Smooth muscle cell (in vitro differentiated cells): ENCODE data around the gene SLC4A3. TPM values are rescaled to one million over a fixed set of nuclear protein-coding genes. Genes with fewer than 3 reads are reported as not detected.

Experiments used
- DNase-seq: peaks from one replicate; lab custom pipeline; 2025; ENCODE audit not compliant: unreplicated experiment; lab: John Stamatoyannopoulos, UW
- H2AFZ ChIP-seq: fragments of 200-600 bp; sonication (generic); 2 replicates; pipeline ENCODE4 v1.6.0; 2016; ENCODE audit warnings: antibody characterized with exemption, low read depth, mild to moderate bottlenecking
- H3F3A ChIP-seq: fragments of 200-600 bp; sonication (generic); 2 replicates; pipeline ENCODE4 v1.6.0; 2017; ENCODE audit warnings: antibody characterized with exemption, low read depth
- H3K27ac ChIP-seq: fragments of 200-600 bp; sonication (generic); 2 replicates; pipeline ENCODE4 v1.5.1; 2016; ENCODE audit warnings: low read depth, mild to moderate bottlenecking
- H3K27me3 ChIP-seq: fragments of 200-600 bp; sonication (generic); 2 replicates; pipeline ENCODE4 v1.6.1; 2016; ENCODE audit warnings: low read depth, mild to moderate bottlenecking
- H3K36me3 ChIP-seq: fragments of 200-600 bp; sonication (generic); 2 replicates; pipeline ENCODE4 v1.5.1; 2016; ENCODE audit warnings: low read depth
- H3K4me1 ChIP-seq: fragments of 200-600 bp; sonication (generic); 2 replicates; pipeline ENCODE4 v1.5.1; 2016; ENCODE audit warnings: low read depth
- H3K4me2 ChIP-seq: fragments of 200-600 bp; sonication (generic); 2 replicates; pipeline ENCODE4 v1.6.0; 2016; ENCODE audit warnings: mild to moderate bottlenecking
- H3K4me3 ChIP-seq: fragments of 200-600 bp; sonication (generic); 2 replicates; pipeline ENCODE4 v1.5.1; 2016; ENCODE audit warnings: mild to moderate bottlenecking
- H3K79me2 ChIP-seq: fragments of 200-600 bp; sonication (generic); 2 replicates; pipeline ENCODE4 v1.6.0; 2016; ENCODE audit warnings: low read depth, mild to moderate bottlenecking
- H3K9ac ChIP-seq: fragments of 200-600 bp; sonication (generic); 2 replicates; pipeline ENCODE4 v1.6.0; 2016; ENCODE audit warnings: low read depth
- H3K9me3 ChIP-seq: fragments of 200-600 bp; sonication (generic); replicated peaks from 2 replicates; pipeline ENCODE4 v1.5.1; 2016; ENCODE audit warnings: low read depth
- H4K20me1 ChIP-seq: fragments of 200-600 bp; sonication (generic); 2 replicates; pipeline ENCODE4 v1.6.0; 2016; ENCODE audit warnings: low read depth
- WGBS: methylation state at CpG from one replicate; pipeline ENCODE4 v1.1.7; 2016; ENCODE audit warnings: low lambda C conversion rate; 5-methylcytosine and 5-hydroxymethylcytosine counted together
- polyA plus RNA-seq: library from polyadenylated mRNA; unstranded; fragments of >200 nt; fragmentation: Nextera tagmentation; extraction: Ambion mirVana; gene quantifications from 2 replicates; pipeline ENCODE4 v1.2.1, GENCODE V29; 2016
- total RNA-seq: library from RNA; depleted of rRNA; stranded (reverse); fragments of >200 nt; gene quantifications from 2 replicates; pipeline ENCODE4 v1.2.3, GENCODE V29; 2014
- TF ChIP-seq, protein P1 (sequence below): fragments of 200-600 bp; sonication (generic); IDR thresholded peaks from 2 replicates; pipeline ENCODE4 v1.5.1; 2017; ENCODE audit warnings: borderline replicate concordance, mild to moderate bottlenecking, antibody characterized with exemption; ENCODE audit not compliant: insufficient read depth, poor library complexity, severe bottlenecking

Gene SLC4A3
- total and polyA plus RNA-seq, 2 experiments from 2014 or later: 4.9 to 12.1 TPM

DNA sequence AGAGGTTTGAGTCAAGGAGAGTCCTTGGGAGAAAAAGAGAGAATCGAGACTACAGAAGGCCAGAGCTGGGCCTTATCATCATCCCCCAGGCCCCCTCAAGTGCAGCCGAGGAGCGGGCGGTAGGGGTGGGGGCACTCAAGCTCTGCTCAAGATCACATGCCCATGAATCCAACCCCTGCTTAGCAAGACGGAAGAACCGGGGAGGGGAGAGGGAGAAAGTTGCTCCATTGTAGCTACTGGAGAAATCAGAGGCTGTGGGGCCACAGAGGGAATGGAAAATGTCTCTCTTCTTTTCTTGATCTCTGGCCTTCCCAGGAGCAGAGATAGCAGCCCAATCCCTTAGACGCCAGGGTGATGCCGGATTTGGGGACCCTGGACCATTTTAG lies 14.6 kb downstream of the SLC4A3 start:
- Histone ChIP-seq H3K9me3 (no peaks in the 10 kb centered on the region), H3K9ac (no peak overlapping the region), H3F3A (peaks cover 9% of the 10 kb centered on the region), H3K27me3 (no peaks in the 10 kb centered on the region), H3K4me2 (no peak overlapping the region), H3K79me2 (no peaks in the 10 kb centered on the region), H3K27ac (peak overlapping the region; percentile 48), H4K20me1 (no peaks in the 10 kb centered on the region), H3K4me3 (no peak overlapping the region), H3K4me1 (peaks cover 6% of the 10 kb centered on the region), H3K36me3 (no peaks in the 10 kb centered on the region), H2AFZ (no peak overlapping the region)
- TF ChIP-seq, protein P1, sequence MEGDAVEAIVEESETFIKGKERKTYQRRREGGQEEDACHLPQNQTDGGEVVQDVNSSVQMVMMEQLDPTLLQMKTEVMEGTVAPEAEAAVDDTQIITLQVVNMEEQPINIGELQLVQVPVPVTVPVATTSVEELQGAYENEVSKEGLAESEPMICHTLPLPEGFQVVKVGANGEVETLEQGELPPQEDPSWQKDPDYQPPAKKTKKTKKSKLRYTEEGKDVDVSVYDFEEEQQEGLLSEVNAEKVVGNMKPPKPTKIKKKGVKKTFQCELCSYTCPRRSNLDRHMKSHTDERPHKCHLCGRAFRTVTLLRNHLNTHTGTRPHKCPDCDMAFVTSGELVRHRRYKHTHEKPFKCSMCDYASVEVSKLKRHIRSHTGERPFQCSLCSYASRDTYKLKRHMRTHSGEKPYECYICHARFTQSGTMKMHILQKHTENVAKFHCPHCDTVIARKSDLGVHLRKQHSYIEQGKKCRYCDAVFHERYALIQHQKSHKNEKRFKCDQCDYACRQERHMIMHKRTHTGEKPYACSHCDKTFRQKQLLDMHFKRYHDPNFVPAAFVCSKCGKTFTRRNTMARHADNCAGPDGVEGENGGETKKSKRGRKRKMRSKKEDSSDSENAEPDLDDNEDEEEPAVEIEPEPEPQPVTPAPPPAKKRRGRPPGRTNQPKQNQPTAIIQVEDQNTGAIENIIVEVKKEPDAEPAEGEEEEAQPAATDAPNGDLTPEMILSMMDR: no peak
- 32% methylated on average over 8 of the region's 8 CpGs for WGBS
- DNase-seq: no peak

DNA sequence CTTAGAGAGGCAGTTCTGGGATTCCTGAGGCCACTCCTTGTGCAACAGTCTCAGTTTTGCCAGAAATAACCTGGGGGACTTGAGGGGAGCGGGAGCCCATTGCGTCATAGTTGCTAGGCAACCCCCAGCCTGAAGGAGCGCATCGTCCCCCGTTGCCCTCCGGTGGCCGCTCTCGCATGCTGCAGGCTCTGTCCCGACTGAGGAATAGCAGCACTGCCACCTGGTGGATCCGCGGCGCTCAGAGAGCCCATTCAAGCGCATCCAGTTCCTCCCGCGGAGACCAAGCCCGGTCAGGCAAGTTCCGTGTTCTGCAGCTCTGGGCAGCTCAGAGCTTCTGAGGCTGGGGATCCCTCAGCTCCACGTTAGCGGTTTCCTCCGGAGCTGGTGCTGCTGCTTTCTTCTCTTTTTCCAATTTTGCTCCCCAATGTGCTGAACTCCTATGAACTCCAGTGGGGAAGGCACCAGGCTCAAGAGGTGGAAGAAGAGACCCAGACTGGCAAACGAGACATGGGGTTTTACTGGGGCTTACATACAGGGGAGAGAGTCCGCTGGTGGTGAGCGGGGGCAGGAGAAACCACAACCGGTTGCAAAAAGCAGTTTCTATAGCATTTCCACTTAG lies 15.1 kb downstream of the SLC4A3 start:
- Histone ChIP-seq H4K20me1 (no peaks in the 10 kb centered on the region), H3K9me3 (no peaks in the 10 kb centered on the region), H3K27ac (peak overlapping the region; percentile 48), H3K79me2 (no peaks in the 10 kb centered on the region), H3K4me1 (peaks cover 6% of the 10 kb centered on the region), H3K4me3 (no peak overlapping the region), H3K36me3 (no peaks in the 10 kb centered on the region), H3K4me2 (peak overlapping the region; percentile 68), H3K9ac (no peak overlapping the region), H3K27me3 (no peaks in the 10 kb centered on the region), H2AFZ (no peak overlapping the region), H3F3A (peaks cover 9% of the 10 kb centered on the region)
- DNase-seq: peak; percentile 83
- TF ChIP-seq, protein P1: peak; percentile 95
- WGBS: 9% methylated on average over 24 of the region's 24 CpGs

DNA sequence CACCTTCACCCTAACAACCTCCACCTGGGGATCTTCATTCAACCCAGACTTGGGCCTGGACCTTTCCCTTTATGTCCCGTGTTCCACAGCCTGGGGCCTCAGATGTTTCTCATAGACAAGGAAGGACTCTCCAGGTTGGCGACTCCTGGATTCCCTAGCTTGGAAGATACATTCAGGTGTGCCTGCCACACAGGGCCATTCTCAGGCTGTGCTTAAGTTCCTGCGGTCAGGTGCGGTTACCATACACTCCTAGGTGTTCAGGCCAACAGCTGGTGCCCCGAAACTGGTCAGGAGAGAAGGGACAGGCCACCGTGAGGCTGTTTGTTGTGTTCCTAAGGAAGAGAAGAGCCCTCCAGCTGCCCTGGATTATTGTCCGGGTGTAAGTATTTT lies 15.6 kb downstream of the SLC4A3 start:
- DNase-seq: no peak
- Histone ChIP-seq H3K9me3 (no peaks in the 10 kb centered on the region), H2AFZ (no peak overlapping the region), H3K4me3 (no peak overlapping the region), H3K27ac (no peak overlapping the region), H3K4me1 (peaks cover 6% of the 10 kb centered on the region), H3K36me3 (no peaks in the 10 kb centered on the region), H3K9ac (no peak overlapping the region), H3K27me3 (no peaks in the 10 kb centered on the region), H3F3A (peaks cover 9% of the 10 kb centered on the region), H3K79me2 (no peaks in the 10 kb centered on the region), H3K4me2 (peak overlapping the region; percentile 68), H4K20me1 (no peaks in the 10 kb centered on the region)
- TF ChIP-seq, protein P1: no peak
- WGBS: 85% methylated on average over 7 of the region's 7 CpGs

DNA sequence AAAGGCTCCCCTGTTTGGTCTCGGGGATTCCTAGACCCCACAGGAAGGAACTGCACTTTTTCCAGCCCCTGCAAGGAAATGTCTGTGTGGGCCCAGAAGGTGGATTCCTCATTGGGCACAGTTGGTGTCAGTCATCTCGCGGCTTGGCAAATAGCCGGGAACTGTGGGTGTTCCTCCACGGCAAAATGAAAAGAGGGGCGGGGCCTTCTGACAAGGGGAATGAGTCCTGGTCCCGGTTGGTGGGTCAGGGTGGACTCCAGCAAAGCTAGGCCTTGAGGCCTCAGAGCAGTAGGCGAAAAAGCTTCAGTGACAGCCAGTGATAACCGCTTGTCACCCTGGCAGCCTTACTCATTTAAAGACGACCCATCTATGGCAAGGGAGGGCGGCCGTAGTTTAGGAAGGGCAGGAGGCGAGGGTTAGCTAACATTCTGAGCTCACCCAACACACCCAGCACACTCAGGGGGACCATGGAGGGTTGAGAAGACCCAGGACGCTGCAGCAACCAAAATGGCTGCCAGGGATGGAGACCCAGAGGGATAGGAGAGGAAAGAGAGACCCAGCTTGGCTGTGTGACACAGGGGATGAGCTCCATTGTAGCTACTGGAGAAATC lies 16.5 kb downstream of the SLC4A3 start:
- H3K27me3 ChIP-seq: no peaks in the 10 kb centered on the region
- no peaks in the 10 kb centered on the region for H3K9me3 ChIP-seq
- no peak overlapping the region for H3K4me2 ChIP-seq
- H2AFZ ChIP-seq: no peak overlapping the region
- DNase-seq: no peak
- H3K9ac ChIP-seq: no peak overlapping the region
- no peak overlapping the region for H3K27ac ChIP-seq
- no peaks in the 10 kb centered on the region for H4K20me1 ChIP-seq
- H3K4me3 ChIP-seq: no peak overlapping the region
- peaks cover 6% of the 10 kb centered on the region for H3K4me1 ChIP-seq
- WGBS: 95% methylated on average over 14 of the region's 14 CpGs
- peaks cover 9% of the 10 kb centered on the region for H3F3A ChIP-seq
- TF ChIP-seq, protein P1: no peak
- H3K36me3 ChIP-seq: no peaks in the 10 kb centered on the region
- no peaks in the 10 kb centered on the region for H3K79me2 ChIP-seq
